Stimulated activated CD8-positive, alpha-beta memory T cell treated with anti-CD3 and anti-CD28 coated beads, Interleukin-12 subunit alpha, Interleukin-12 subunit beta, amount 100 ng/mL, for 24 hours (primary cell): Measurements from ENCODE around the gene NBEAL1.
"Not testable (repeated sequence)": the region's sequence is repeated elsewhere in the genome, so short reads cannot be mapped to it uniquely, and the experiment has no call there.

ENCODE experiments used
- DNase-seq: peaks from one replicate; pipeline ENCODE4 v3.0.0-alpha.2; 2020; ENCODE audit errors: extremely low read depth

NBEAL1 gene

DNA sequence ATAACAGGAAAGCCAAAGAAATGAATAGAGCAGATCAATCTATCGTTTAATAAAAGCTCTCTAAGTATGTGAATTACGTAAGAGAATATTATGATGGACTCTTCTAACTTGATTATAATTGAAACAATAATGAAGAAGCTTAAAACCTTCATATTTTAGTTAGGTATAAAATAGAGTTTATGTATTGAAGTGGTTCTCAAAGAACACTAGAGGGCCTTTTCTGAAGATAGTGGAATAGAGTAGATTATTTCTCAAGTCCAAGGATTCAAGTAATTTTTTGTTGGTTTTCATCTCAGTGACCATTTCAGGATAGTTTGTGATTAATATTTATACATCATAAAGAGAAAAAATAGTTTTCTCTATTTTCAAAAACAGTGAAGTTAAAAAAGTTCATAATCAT is 97.7 kb downstream of the NBEAL1 start:
- DNase-seq = no peak

DNA sequence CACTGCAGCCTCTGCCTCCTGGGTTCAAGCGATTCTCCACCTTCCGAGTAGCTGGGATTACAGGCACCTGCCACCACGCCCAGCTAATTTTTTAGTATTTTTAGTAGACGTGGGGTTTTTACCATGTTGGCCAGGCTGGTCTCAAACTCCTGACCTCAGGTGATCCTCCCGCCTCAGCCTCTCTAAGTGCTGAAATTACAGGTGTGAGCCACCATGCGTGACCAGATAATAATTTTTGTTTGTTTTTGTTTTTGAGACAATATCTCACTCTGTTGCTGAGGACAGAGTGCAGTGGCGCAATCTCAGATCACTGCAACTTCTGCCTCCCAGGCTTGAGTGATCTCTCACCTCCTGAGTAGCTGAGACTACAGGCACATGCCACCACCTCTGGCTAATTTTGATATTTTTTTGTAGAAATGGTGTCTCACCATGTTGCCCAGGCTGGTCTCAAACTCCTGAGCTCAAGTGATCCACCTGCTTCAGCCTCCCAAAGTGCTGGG is 100.6 kb downstream of the NBEAL1 start:
- DNase-seq = not testable (repeated sequence)

DNA sequence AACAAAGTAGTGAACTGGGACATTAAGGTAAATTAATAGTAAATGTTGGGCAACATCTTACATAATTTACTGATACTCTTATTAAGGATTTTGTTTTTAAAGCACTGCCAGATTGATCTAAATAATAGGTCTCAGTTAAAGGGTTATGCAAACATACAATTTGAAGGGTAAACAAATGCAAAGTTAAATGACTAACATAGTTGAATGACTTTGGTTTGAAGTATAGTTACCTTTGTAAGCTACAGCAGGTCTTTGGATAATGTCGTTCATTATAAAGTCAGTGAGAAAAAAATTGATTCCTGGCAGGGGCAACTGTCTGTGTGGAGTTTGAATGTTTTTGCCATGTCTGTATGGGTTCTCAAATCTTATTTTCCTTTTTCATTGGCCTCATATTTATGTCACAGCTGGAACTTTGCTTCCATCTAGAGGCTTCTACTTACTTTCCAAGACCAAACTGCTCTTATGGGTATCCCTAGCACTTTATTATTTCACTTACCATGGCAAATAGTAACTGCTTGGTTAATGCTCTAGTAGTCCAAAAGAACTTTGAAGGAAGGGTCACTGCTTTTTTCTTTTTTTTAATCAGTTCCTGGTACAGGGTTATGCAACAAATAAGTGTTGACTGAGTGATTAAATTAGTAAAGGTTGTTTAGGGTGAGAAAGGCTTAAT is 107.8 kb downstream of the NBEAL1 start:
- DNase-seq = no peak

DNA sequence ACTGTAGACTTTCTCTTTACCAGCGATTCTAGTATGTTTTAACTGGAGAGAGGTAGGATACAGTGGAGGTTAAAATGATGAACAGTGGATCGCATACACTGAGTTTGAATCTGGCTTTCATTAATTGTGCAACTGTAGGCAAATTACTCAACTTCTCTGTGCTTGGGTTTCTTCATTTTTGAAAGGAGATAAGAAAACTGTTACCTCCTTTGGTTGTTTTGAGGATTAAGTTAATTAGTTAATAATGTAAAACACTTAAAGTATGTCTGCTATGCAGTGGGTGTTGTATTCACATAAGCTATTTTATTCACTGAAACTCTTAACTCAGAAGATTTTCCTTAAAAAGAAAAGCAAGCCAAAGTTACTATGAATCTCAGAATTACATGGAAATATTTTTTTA is 112.3 kb downstream of the NBEAL1 start:
- no peak for DNase-seq

DNA sequence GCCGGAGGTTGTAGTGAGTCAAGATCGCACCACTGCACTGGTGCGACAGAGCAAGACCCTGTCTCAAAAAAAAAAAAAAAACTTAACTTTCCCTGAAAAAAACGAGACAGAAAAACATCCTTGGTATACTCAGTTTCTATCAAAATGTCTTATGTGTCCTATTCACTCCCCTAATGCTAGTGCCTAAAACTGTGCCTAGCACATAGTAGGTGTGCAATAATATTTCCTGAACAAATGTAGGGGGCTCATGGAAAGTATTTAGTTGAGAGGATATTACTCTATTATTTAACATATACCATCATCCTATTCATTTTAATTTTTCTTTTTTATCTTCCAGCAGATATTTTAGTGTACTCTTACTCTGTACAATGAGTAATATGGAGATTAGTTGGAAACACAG is 120.4 kb downstream of the NBEAL1 start:
- DNase-seq = no peak

DNA sequence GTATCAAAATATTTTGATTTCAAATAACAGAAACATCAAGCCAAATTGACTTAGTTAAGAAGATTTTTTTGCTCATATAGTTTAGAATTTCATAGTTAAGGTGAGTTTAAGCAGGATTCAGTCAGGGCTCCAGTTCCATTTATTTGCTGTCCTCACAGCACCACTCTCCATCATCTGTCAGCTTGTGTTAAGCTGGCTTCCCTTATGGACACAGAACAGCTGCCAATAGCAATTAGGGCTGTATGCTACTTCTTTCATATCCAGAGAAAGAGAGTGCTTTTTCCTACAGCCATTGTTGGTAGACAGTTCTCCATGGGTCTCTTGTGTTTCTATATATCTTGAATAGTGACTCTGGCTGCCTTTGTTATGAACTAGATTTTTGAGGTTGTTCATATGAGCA is 128.7 kb downstream of the NBEAL1 start:
- no peak for DNase-seq

DNA sequence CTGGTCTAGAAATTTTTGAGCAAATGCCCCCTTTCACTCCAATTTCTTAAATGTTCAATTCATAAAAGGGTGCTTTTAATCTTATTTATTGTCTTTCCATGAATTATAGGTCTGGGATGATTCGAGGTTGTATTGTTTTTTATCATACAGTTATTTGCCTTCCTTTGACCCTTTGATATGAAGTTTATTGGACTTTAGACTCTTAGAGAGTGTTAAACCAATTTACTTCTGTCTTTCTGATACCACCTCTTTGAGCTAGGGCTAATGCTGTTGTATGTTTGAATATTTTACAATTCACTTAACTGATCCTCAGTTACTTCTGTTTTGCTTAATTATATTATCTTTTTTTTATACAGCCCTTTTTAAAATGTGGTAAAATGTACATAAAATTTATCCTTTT is 134.5 kb downstream of the NBEAL1 start:
- no peak for DNase-seq

DNA sequence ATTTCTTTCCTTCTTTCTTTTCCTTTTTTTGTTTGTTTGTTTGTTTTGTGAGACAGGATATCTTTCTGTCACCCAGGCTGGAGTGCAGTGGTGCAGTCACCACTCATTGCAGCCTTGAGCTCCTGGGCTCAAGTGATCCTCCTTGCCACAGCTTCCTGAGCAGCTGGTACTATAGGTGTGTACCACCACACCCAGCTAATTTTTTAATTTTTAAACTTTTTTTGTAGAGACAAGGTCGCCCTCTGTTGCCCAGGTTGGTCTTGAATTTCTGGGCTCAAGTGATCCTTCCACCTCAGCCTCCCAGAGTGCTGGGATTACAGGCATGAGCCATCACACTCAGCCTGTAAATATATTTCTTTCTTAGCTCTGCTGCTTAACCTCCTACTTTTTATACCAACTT is 140.7 kb downstream of the NBEAL1 start:
- DNase-seq = no peak

DNA sequence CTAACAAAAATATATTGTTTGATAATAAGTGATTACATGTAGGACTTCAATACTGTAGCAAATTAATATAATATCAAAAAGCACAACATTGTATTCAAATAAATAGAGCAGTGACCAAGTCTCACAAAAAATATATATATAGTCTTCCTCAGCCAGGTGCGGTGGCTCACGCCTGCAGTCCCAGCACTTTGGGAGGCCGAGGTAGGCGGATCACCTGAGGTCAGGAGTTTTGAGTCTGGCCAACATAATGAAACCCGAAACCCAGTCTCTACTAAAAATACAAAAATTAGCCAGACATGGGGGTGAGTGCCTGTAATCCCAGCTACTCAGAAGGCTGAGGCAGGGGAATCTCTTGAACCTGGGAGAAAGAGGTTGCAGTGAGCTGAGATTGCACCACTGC is 148.0 kb downstream of the NBEAL1 start:
- not testable (repeated sequence) for DNase-seq

DNA sequence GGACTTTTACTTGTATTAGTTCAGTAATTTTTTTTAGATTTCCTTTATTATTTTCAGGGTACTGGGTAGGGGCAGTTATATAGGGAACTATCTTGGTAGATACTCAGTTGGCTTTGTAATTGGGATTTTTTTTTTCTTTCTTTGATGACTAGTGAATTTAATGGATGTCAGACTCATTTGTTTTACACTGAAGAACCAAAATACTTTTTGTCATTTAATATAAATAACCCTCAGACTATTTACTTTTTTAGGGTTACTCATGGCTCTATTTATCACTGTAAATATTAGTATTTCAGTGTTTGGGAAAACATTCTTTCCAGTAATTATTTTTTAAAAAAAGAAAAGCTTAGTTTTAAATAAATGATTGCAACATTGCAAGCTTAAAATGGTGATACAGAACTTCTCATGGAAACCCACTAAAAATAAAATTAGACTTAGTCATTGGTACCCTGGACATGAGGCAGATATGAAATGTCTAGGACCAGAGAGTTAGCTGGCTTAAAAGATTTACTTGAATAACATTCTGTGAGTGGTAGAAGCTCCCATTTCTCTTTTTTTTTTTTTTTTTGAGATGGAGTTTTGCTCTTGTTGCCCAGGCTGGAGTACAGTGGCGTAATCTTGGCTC is 149.7 kb downstream of the NBEAL1 start:
- no peak for DNase-seq

DNA sequence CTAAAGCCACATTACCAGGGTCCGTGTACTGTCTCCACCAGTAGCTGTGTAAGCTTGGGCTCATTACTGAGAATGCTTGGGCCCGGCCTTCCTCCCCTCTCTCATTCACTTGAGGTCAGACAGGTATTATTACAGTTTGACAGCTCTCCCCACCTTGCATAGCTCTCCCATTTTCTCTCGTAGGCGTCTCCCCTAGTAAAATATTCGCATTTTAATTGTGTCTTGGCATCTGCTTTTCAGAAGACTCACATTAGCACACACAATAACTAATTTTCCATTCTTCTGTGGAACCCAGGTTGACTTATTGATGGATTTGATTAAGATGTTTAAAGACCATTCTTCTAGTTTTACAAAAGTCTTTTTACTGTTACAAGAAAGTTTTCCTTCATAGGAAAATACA is 153.1 kb downstream of the NBEAL1 start:
- no peak for DNase-seq

DNA sequence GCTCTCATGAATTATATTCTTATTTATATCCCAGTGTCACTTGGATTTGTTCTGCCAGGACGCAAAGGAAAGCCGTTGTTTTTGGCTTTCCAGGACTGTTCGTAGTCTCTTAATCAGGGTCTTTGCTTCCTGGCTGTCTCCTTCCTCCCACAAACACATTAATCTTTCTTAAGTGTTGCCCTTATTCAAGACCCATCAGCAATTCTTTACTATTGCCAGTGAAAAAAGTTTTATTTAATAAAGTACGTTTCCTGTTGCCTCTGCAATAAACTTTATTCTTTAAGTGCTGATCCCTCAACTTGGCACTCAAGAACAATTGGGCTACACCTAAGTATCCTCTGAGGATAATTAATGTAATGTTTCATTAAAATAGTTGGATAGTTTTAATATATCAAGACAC is 155.8 kb downstream of the NBEAL1 start:
- DNase-seq = no peak

DNA sequence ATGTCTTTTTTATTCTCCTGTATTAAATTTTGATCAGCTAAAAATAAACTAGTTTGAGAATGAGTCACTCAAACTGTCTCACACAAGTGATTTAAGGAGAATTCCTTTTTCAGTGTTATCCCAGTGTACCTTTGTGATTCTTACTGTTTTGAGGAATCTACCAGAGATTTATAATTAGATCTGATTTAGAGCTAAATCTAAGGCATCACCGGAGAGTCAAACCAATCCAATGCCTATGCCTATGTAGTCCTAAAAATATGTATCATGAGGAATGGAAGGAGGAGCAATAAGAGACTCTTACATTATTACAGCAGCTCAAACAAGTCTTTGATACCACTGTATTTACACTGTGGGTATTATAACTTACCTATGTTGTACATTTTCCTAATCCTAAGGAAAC is 160.7 kb downstream of the NBEAL1 start:
- no peak for DNase-seq

DNA sequence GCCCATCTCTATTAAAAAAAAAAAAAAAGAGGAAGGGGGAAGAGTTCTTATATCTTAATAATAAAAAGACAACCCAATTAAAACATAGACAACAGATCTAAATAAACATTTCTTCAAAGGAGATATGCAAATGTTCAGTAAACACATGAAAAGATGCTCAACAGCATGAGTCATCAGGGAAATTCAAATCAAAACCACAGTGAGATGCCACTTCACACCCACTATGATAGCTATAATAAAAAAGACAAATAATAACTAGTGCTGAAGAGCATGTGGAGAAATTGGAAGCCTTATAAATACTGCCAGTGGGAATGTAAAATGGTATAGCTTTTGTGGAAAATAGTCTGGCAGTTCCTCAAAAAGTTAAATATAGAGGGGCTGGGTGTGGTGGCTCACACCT is 162.7 kb downstream of the NBEAL1 start:
- DNase-seq = no peak

DNA sequence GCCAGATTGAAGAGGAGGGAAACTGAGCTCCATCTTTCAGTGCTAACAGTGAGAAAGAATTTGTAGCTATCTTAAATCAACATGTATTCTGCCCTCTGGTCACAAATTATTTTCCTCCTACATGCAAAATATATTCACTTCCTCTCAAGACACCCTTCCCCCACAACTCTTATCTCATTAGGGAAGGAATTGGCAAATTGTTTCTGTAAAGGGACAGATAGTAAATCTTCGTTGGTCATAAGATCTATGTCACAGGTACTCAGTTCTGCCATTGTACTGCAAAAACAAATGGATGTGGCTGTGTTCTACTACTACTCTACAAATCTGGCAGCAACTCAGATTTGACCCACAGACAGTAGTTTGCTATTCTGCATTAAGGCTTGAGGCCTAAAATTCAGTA is 171.2 kb downstream of the NBEAL1 start:
- DNase-seq = no peak

DNA sequence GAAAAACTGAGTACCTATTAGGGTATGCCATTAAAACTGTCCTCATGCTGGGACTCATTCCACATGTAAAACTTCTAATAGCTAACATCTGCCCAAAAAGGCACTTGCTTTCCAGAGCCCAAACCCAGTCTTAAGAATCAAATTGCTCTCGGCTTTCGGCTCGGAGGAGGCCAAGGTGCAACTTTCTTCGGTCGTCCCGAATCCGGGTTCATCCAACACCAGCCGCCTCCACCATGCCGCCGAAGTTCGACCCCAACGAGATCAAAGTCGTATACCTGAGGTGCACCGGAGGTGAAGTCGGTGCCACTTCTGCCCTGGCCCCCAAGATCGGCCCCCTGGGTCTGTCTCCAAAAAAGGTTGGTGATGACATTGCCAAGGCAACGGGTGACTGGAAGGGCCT is 175.9 kb downstream of the NBEAL1 start:
- DNase-seq = not testable (repeated sequence)

DNA sequence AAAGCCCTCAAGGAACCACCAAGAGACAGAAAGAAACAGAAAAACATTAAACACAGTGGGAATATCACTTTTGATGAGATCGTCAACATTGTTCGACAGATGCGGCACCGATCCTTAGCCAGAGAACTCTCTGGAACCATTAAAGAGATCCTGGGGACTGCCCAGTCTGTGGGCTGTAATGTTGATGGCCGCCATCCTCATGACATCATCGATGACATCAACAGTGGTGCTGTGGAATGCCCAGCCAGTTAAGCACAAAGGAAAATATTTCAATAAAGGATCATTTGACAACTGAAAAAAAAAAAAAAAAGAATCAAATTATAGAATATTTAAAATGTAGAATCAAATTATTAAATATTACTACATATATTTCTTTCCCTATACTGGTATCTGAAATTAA is 176.4 kb downstream of the NBEAL1 start:
- DNase-seq = not testable (repeated sequence)

DNA sequence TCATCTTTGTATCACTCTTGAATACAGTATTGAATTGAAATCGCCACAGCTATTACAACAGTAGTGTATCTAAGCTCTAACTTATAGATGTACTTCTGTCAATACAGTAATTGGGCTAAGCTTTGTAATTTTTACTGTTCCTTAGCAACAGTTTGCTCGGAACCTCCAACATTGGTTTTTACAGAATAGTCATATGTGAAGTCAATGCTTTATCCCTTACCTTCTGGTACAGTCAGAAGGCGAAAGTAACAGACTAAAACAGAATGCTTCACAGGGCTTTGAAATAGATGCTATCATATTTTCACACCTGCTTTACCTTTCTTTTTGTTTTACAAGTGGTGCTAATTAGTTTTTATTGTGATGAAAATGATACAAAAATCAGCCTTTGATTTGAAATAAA is 177.3 kb downstream of the NBEAL1 start:
- DNase-seq = no peak

DNA sequence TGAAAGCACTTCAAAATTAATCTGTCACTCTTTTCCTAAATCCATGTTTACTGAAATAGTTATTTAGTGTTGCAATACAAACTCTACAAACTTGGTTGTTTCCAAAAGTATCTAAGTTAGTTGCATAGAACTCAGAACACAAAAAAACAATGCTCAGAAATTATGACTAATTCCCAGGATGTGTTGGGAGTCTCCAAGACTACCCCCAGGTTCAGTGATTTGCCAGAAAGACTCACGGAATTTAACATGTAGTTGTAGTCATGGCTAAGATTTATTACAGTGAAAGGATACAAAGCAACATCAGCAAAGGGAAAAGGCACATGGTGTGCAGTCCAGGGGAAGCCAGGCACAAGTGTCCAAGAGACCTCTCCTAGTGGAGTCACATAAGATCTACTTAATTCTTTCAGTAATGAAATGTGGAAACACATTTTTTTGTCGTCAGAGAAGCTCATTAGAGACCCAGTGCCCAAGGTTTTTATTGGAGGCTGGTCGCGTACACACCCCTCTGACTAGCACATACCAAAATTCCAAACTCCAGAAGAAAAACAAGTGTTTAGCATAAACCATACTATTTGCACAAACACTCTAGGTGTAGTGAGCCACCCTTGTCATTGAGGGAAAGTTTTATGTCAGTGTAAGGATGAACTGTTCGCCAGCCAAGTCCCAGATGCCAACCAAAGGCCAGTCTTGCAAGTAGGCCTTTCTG is 180.8 kb downstream of the NBEAL1 start:
- no peak for DNase-seq

DNA sequence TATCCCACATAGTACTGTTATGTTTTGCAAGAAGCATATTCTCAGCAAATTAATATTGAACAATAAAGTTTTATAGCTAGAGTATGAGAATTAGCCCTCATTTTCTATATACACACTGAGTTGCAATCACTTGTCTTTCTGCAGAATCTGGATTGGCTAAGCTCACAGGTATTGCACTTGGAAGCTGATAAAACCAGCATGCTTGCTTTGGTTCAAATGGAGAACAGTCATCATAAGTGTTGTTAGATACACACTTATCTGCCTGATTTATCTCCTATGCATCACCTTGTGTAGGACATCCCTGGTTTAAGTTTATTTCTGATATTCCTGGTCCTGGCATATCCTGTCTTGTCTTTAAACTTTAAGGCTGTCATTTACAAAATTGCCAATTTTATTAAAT is 186.2 kb downstream of the NBEAL1 start:
- no peak for DNase-seq

DNA sequence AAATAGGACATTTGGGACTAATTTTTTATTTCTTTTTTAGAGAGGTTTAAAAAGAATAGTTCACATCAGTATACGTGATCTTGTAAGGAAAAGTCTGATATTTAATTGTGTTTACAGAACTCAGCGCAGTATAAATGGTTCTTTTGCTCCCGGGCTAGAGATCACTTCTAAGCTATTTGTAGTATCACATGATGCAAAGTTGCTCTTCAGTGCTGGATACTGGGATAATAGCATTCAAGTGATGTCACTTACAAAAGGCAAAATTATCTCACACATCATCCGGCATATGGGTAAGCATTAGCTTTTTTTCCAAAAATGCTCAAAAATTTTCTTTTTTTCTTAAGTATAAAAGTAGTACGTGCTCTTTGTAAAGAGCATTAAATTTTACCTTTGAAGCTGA is 186.8 kb downstream of the NBEAL1 start:
- DNase-seq = no peak

DNA sequence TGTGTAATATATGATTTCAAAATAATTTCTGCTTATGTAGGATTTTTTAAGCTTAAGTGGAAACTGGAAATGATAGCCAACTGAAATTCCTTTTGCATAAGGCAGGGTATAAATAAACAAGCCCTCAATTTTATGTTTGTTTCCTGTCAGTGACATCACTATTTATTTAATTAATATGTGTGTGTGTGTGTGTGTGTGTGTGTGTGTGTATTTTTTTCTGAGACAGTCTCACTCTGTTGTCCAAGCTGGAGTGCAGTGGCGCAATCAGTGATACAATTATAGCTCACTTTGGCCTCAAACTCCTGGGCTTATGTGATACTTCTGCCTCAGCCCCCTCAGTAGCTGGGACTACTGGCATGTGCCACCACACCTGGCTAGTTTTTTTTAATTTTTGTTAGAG is 194.9 kb downstream of the NBEAL1 start:
- no peak for DNase-seq

DNA sequence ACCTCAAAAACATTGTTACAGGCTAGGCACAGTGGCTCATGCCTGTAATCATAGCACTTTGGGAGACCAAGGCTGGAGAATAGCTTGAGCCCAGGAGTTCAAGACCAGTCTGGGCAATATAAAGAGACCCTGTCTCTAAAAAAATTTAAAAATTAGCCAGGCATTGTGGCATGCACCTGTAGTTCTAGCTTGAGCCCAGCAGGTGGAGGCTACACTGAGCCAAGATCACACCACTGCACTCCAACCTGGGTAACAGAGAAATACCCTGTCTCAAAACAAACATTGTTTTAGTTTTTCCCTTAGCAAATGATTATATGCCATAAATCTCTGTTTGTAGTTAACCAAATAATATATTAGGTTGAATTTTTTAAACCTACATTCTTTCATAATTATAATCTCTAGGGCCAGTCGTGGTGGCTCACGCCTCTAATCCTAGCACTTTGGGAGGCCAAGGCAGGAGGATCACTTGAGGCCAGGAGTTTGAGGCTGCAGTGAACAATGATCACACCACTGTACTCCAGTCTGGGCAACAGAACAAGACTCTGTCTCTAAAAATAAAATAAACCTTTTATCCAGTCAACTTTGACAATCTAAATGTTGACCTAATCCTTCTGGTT is 210.9 kb downstream of the NBEAL1 start:
- no peak for DNase-seq
